NCI-H2171 treated with DMSO at 0.1 percent for 48 hours (cell line): ENCODE measurements around the gene CTNNA2.

ENCODE experiments used
- DNase-seq: peaks from one replicate; lab custom pipeline; 2025; lab: John Stamatoyannopoulos, UW

CTNNA2 gene

GRCh38 chr2:79512442-79513401 lies at the start of gene CTNNA2:
TSS of gene CTNNA2 (plus strand) at chr2:79513051.
- peak; percentile 82 for DNase-seq

GRCh38 chr2:79487399-79487798 lies 25.5 kb upstream of the CTNNA2 start:
- DNase-seq = no peak

- DNase-seq = no peak
Observed at GRCh38 chr2:79511320-79511951, 1.4 kb upstream of the CTNNA2 start.

- DNase-seq = no peak
Observed at GRCh38 chr2:79513711-79514110, 860 bp downstream of the CTNNA2 start.

- DNase-seq = no peak
Observed at GRCh38 chr2:79529636-79530035, 16.8 kb downstream of the CTNNA2 start.

GRCh38 chr2:79530443-79530842 lies 17.6 kb downstream of the CTNNA2 start:
- no peak for DNase-seq

GRCh38 chr2:79547568-79547967 lies 34.7 kb downstream of the CTNNA2 start:
- DNase-seq = no peak

- no peak for DNase-seq
Observed at GRCh38 chr2:79552653-79553052, 39.8 kb downstream of the CTNNA2 start.

- no peak for DNase-seq
Observed at GRCh38 chr2:79554899-79555298, 42.0 kb downstream of the CTNNA2 start.

GRCh38 chr2:79564065-79564464 lies 51.2 kb downstream of the CTNNA2 start:
- DNase-seq = no peak

- DNase-seq = no peak
Observed at GRCh38 chr2:79569048-79569447, 56.2 kb downstream of the CTNNA2 start.

- no peak for DNase-seq
Observed at GRCh38 chr2:79573895-79574674, 61.2 kb downstream of the CTNNA2 start.

- no peak for DNase-seq
Observed at GRCh38 chr2:79576451-79576850, 63.6 kb downstream of the CTNNA2 start.

- DNase-seq = no peak
Observed at GRCh38 chr2:79578952-79579351, 66.1 kb downstream of the CTNNA2 start.

GRCh38 chr2:79580175-79580574 lies 67.3 kb downstream of the CTNNA2 start:
- DNase-seq = no peak

- no peak for DNase-seq
Observed at GRCh38 chr2:79585701-79586433, 73.0 kb downstream of the CTNNA2 start.

- DNase-seq = no peak
Observed at GRCh38 chr2:79591281-79591680, 78.4 kb downstream of the CTNNA2 start.

- DNase-seq = no peak
Observed at GRCh38 chr2:79593237-79593867, 80.5 kb downstream of the CTNNA2 start.

GRCh38 chr2:79596403-79596802 lies 83.6 kb downstream of the CTNNA2 start:
- no peak for DNase-seq

GRCh38 chr2:79604748-79605147 lies 91.9 kb downstream of the CTNNA2 start:
- DNase-seq = no peak

- no peak for DNase-seq
Observed at GRCh38 chr2:79611448-79612016, 98.7 kb downstream of the CTNNA2 start.
